IPS-20b (cell line): ENCODE measurements around the gene HCN4.

ENCODE experiments used
- H3K27ac ChIP-seq: one replicate; pipeline ENCODE4 v1.5.1; 2013; ENCODE audit warnings: low read length
- H3K27me3 ChIP-seq: 2 replicates; pipeline ENCODE4 v1.6.1; 2013; ENCODE audit warnings: mild to moderate bottlenecking, low read length, inconsistent platforms; ENCODE audit not compliant: insufficient read depth
- H3K36me3 ChIP-seq: 2 replicates; pipeline ENCODE4 v1.6.1; 2013; ENCODE audit warnings: low read depth, mild to moderate bottlenecking, inconsistent platforms, low read length, moderate library complexity; ENCODE audit not compliant: insufficient read depth
- H3K4me1 ChIP-seq: 2 replicates; pipeline ENCODE4 v1.6.1; 2013; ENCODE audit warnings: mild to moderate bottlenecking, control low read depth, inconsistent platforms, low read length, moderate library complexity; ENCODE audit not compliant: insufficient read depth
- H3K4me3 ChIP-seq: 2 replicates; pipeline ENCODE4 v1.5.1; 2013; ENCODE audit warnings: mild to moderate bottlenecking, low read length, inconsistent platforms
- H3K9ac ChIP-seq: 2 replicates; pipeline ENCODE4 v1.6.1; 2013; ENCODE audit warnings: low read depth, mild to moderate bottlenecking, inconsistent platforms, low read length, moderate library complexity
- H3K9me3 ChIP-seq: 2 replicates; pipeline ENCODE4 v1.6.1; 2013; ENCODE audit warnings: mild to moderate bottlenecking, low read depth, low read length, inconsistent platforms; ENCODE audit not compliant: insufficient read depth

Gene HCN4

DNA sequence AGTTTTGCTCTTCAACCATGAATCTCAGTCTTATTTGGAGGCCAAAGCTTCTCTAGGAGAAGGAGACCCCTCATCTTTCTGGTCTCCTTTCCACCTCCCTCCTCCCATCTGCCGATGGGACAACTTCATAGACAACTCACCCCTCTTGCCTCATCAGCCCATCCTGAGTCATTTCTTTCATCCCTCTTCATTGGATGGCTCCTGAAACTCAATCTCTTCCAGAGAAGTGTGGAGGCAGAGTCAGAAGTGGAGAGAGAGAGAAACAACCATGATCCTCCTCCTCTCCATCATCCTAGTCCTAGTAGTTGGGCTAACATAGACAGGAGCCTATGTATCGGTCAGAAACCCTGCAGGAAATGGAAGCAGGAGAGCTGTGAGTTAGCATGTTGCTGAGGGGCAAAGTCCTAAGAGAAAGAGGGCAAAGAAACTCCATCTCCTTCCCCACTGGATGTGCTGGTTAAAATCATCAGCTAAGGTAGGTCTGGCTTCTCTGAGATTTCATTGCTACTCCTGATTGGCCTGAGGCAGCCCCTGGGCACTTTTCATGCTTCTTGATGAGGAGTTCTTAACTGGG lies 21.3 kb upstream of the HCN4 start:
- Histone ChIP-seq H3K4me1 (peaks cover 37% of the 10 kb centered on the region), H3K36me3 (no peaks in the 10 kb centered on the region), H3K27me3 (no peaks in the 10 kb centered on the region; the same call in 1 of the 2 replicates), H3K9ac (no peak overlapping the region), H3K27ac (no peak overlapping the region), H3K9me3 (no peaks in the 10 kb centered on the region), H3K4me3 (no peak overlapping the region)

DNA sequence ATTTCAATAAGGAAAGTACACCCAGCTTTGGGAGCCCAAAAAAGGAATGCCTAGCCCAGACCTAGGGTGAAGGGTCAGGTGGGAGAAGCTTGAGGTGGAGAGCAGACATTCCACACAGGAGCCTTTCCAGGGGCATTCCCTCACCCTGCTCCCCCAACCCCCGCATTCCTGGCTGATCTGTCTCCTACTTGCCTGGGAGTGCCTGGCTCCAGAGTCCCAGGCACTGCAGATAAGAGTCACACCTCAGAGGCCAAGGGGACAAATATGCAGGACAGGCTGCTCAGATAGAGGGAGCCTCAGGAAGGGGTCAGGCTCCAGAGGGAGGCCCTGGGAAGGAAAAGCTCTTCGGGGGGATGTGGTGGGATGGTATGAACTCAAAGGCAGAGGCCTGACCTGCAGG lies 20.8 kb upstream of the HCN4 start:
- H3K27ac ChIP-seq, result no peak overlapping the region

DNA sequence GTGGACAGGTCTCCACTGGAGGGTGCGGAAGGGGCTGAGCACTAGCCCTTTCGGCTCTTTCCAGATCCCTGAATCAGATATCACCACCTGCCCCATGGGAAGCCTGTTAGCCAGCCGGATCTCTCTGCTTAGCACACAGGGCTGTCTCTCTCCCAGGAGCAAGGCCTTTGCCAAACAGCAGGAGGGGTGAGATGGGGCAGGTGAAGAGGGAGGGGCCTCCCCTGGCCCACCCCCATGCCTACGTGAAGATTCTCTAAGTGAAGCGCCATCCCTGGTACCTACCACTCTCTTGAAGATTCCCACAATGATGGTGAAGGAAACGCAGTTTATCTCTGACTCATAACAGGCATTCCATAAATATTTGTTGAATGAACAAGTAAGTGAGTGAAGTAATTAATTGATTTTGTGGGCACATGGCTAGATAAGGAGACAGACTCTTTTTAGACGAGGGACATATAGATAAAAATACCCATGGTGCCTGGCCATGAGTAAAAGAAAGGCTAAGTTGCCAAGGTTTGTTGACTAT lies 19.6 kb upstream of the HCN4 start:
- peak overlapping the region; percentile 52 for H3K9ac ChIP-seq
- H3K27ac ChIP-seq, result peak overlapping the region; percentile 35
- H3K36me3 ChIP-seq, result no peaks in the 10 kb centered on the region
- H3K4me3 ChIP-seq, result no peak overlapping the region; the same call in 1 of the 2 replicates
- no peaks in the 10 kb centered on the region for H3K9me3 ChIP-seq
- peaks cover 34% of the 10 kb centered on the region for H3K4me1 ChIP-seq
- H3K27me3 ChIP-seq, result no peaks in the 10 kb centered on the region

More for the DNA sequence above, 20.8 kb upstream of the HCN4 start:
- H3K9ac ChIP-seq, result no peak overlapping the region
- H3K27me3 ChIP-seq, result no peaks in the 10 kb centered on the region; the same call in 1 of the 2 replicates
- no peaks in the 10 kb centered on the region for H3K36me3 ChIP-seq
- H3K4me1 ChIP-seq, result peaks cover 37% of the 10 kb centered on the region
- H3K4me3 ChIP-seq, result no peak overlapping the region
- H3K9me3 ChIP-seq, result no peaks in the 10 kb centered on the region

DNA sequence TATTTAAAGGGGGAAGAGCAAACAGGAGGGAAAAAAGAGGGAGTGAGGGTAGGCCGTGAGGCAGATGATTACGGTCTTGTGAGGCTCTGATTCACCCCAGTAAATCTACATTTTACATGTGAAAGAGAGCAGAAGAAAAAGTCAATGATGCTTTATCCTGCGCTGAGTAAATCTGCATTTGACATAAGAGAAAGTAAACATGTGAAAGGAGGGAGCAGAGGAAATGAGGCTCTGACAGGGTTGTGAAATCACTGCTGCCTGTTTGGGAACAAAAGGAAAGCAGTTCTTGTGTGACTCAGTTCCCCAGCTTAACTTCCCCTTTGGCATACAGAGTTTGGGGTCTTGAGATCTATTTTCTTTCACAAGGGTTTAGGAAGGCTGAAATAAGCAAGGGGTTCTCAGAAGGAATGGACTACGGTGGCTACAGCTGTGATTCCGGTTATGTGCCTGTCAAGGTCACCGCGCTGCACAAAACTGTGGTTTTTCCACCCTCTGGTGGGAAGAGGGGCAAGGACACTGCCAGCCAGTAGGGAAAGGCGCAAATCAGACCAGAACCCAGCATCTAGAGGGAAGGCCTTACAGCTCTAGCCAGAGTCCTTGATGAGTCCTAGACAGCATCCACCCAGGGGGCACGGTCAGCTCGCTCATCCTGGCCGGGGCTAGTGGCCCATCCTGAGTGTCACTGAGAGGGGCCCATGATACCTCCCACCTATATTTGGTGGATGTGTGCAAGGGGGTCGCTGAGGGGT lies 18.9 kb upstream of the HCN4 start:
- H3K9me3 ChIP-seq, result no peaks in the 10 kb centered on the region
- H3K9ac ChIP-seq, result peak overlapping the region; percentile 68
- H3K27me3 ChIP-seq, result no peaks in the 10 kb centered on the region
- peak overlapping the region; percentile 20; the same call in 1 of the 2 replicates for H3K4me3 ChIP-seq
- H3K36me3 ChIP-seq, result no peaks in the 10 kb centered on the region
- H3K27ac ChIP-seq, result peak overlapping the region; percentile 35
- peaks cover 34% of the 10 kb centered on the region for H3K4me1 ChIP-seq

DNA sequence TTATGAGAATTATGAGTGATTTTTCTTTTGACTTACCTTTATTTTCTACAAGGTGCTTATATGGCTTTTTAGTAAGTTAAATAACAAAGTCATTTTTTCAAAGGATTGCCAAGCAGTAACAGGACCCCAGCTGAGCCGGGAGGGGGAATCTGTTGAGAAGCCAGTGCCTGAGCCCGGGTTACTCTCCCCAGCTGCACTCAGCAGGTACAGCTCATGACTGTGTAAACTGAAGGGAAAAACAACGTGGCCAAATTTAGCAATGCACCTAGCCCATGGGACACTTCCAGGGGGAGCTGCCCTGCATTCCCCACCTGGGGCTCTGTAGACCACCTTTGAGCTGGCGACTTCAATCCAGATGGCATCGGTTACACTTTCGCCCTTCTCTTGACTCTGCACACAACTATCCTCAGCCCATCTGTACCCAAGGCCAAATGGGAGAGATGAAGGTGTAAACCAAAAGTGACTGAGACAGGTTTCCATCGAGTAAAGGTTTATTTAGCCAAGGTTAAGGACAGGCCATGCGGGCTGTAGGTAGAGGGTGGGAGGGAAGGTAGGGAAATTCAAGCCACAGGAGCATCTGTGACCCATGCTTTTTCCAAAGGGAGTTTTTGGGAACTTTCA lies 18.2 kb upstream of the HCN4 start:
- Histone ChIP-seq H3K9ac (peak overlapping the region; percentile 68; the same call in 1 of the 2 replicates), H3K27ac (no peak overlapping the region)

DNA sequence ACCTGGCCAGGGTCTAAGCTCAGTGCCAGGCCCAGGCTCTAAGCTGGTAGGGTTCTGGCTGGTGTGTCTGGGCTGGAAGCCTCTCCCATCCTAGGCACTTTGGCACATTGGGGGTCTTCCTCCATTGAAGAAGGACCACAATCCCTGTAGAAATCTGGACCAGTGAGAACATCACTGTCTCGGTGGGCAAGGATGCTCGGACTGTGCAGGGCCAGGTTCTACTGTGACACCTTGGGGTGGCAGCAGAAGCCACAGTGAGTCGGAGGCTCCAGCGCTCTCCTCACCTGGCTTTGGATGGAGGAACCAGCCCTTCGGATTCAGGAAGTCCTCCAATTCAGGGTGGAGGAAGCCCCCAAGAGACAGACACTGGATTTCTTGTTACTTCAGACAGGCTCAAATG lies 17.5 kb upstream of the HCN4 start:
- Histone ChIP-seq H3K4me3 (no peak overlapping the region), H3K9ac (no peak overlapping the region), H3K27ac (no peak overlapping the region), H3K36me3 (no peaks in the 10 kb centered on the region), H3K27me3 (no peaks in the 10 kb centered on the region), H3K4me1 (peaks cover 34% of the 10 kb centered on the region), H3K9me3 (no peaks in the 10 kb centered on the region; the same call in 1 of the 2 replicates)

More for the DNA sequence above, 18.2 kb upstream of the HCN4 start:
- H3K27me3 ChIP-seq, result no peaks in the 10 kb centered on the region
- peak overlapping the region; percentile 20; the same call in 1 of the 2 replicates for H3K4me3 ChIP-seq
- no peaks in the 10 kb centered on the region for H3K9me3 ChIP-seq
- no peaks in the 10 kb centered on the region for H3K36me3 ChIP-seq
- peaks cover 34% of the 10 kb centered on the region for H3K4me1 ChIP-seq

DNA sequence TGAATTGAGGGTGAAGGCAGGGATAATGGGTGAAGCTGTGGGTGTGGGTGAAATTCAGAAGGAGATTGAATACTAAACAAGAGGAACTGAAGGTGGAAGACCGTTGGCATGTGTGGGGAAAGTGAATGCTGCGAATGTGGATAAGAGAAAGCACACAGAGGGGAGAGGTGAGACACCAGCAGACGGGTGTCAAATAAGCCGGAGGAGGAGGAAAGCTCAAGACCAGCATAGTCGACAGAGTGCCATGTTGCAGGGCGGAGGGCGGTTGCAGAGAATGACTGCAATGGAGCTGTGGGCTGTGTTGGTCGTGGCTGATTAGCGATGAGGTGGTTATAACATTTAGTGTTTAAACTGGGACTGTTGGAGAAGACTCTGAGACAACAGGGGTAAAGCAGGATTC lies 16.4 kb upstream of the HCN4 start:
- H3K27ac ChIP-seq, result no peak overlapping the region
- no peaks in the 10 kb centered on the region for H3K27me3 ChIP-seq
- H3K36me3 ChIP-seq, result no peaks in the 10 kb centered on the region
- no peak overlapping the region for H3K9ac ChIP-seq
- H3K4me3 ChIP-seq, result no peak overlapping the region
- H3K4me1 ChIP-seq, result peaks cover 34% of the 10 kb centered on the region
- no peaks in the 10 kb centered on the region; the same call in 1 of the 2 replicates for H3K9me3 ChIP-seq

DNA sequence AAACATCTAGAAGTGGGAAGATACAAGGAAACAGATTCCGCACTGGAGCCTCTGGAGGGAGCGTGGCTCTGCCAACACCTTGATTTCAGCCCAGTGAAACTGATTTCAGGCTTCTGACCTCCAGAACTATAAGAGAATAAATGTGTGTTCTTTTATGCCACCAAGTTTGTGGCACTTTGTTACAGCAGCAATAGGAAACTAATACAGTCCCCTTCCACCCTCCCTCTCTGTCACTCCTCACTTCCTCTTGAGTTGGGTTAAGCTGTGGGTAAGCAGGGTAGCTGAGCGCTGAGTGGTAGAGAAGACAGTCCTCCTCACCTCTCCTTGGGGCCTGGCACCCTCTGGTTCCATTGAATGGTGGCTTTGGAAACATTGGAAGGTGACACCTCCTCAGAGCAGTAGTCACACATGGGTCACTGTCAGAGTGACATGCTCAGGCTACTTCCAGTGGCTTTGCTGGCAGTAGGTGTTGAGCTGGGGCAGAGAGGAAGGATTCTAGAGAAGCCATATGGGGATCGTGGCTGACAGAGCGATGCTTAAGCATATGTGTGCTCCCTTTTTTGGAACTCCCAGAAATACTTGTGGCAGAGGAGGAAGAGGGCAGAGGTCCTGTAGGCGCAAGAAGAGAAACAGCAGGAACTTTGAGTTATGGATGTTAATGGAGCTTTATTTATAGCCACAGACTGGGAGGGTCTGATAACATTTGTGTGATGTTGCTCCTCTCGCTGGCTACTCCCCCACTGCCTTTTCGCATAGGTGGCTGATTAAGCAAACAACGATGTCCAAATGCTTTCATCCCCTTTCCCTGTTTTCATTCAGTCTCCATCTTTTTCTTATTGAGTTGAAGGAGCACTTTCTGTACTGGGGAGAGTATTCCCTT lies 14.8 kb upstream of the HCN4 start:
- Histone ChIP-seq H3K4me1 (peaks cover 22% of the 10 kb centered on the region), H3K36me3 (no peaks in the 10 kb centered on the region), H3K9ac (no peak overlapping the region), H3K27me3 (no peaks in the 10 kb centered on the region), H3K27ac (no peak overlapping the region), H3K4me3 (no peak overlapping the region), H3K9me3 (no peaks in the 10 kb centered on the region; the same call in 1 of the 2 replicates)

DNA sequence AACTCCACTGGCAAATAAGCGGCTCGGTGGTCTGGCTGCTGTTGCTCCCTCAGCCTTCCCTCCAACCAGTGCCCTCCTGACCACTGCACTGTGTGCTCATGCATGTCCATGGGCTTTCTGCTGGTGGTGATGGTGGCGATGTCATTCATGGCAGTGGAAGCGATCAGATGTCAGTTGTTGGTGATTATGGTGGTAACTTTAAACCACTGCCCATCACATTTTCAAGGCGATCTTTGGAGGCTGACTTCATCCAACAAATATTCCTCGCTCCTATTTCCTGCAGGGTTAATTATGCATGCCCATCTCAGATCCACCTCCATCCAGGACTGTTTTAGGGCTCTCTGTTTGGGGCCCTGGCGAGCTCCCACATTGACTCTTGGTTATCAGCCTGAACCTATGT lies 13.4 kb upstream of the HCN4 start:
- Histone ChIP-seq H3K27me3 (no peaks in the 10 kb centered on the region), H3K9ac (no peak overlapping the region), H3K4me1 (peaks cover 10% of the 10 kb centered on the region), H3K9me3 (no peaks in the 10 kb centered on the region; the same call in 1 of the 2 replicates), H3K36me3 (no peaks in the 10 kb centered on the region), H3K4me3 (no peak overlapping the region), H3K27ac (no peak overlapping the region)

DNA sequence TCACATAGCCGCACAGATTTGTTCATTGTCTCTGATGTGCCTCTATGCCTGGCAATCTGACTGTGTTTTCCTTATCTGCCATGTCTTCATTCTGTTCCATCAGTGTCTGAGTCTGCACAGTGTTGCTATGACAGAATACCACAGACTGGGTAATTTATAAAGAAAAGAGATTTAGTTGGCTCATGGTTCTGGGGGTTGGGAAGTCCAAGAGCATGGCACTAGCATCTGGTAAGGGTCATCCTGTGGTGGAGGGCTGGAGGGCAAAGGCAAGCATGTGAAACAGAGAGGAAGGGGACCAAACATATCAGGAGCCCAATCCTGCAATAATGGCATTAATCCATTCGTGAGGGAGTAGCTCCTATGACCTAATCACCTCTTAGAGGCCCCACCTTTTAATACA lies 11.9 kb upstream of the HCN4 start:
- Histone ChIP-seq H3K27me3 (no peaks in the 10 kb centered on the region), H3K36me3 (no peaks in the 10 kb centered on the region), H3K27ac (no peak overlapping the region)

DNA sequence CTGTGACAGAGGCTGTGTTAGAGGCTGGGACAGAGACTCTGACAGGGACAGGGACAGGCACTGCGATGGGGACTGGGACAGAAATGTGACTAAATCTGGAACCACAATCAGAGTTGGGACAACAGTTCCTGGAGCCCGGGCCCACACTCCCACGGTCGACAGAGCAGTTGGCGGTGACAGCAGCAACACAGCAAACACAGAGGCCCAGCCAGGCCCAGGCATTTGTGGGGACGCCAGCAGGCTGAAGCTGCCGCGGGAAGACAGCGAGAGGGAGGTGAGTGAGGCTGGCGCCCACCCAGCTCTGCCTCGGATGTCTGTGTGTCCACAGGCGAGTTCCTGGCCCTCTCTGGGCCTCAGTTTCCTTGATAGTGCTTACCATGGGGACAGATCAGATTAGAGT lies 9.3 kb upstream of the HCN4 start:
- Histone ChIP-seq H3K4me1 (peaks cover 5% of the 10 kb centered on the region; the same call in 1 of the 2 replicates), H3K27ac (no peak overlapping the region), H3K9me3 (no peaks in the 10 kb centered on the region; the same call in 1 of the 2 replicates), H3K9ac (no peak overlapping the region), H3K36me3 (no peaks in the 10 kb centered on the region), H3K4me3 (no peak overlapping the region), H3K27me3 (no peaks in the 10 kb centered on the region)

More for the DNA sequence above, 11.9 kb upstream of the HCN4 start:
- Histone ChIP-seq H3K4me3 (no peak overlapping the region), H3K4me1 (no peaks in the 10 kb centered on the region), H3K9ac (no peak overlapping the region), H3K9me3 (no peaks in the 10 kb centered on the region; the same call in 1 of the 2 replicates)
